GM19025 (cell line): ENCODE measurements around the gene PTH2R.
"Not testable (repeated sequence)": the region's sequence is repeated elsewhere in the genome, so short reads cannot be mapped to it uniquely, and the experiment has no call there.

Source experiments
- ATAC-seq: cut with Tn5 transposase; IDR thresholded peaks from one replicate; pipeline ENCODE4 v1.9.1; 2021; ENCODE audit warnings: mild to moderate bottlenecking, low read depth, moderate library complexity; ENCODE audit not compliant: unreplicated experiment

PTH2R gene

GRCh38 chr2:208386541-208386940 is 20.1 kb upstream of the PTH2R start:
- no peak for ATAC-seq

- no peak for ATAC-seq
These were observed 16.7 kb upstream of the PTH2R start for GRCh38 chr2:208389940-208390339.

DNA sequence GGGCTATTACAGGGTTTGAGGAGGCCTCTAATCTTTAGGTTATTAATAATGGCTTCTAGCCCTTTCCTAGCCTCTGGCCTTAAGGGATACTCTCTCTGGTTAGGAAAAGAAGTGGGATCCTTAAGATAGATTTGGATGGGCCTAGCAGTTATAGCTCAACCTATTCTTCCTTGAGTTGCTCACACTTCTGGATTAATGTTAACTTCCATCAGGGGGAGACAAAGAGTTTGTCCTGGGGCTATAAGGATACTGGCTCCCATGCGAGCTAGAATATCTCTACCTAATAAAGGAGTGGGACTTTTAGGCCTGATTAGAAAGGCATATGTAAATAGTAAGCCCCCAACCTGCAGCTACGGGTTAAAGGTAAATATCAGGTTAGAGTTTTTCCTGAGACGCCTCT is 14.3 kb upstream of the PTH2R start:
- no peak for ATAC-seq

- ATAC-seq, result not testable (repeated sequence)
These were observed 9.8 kb upstream of the PTH2R start for GRCh38 chr2:208396796-208397195.

GRCh38 chr2:208399201-208399600 is 7.4 kb upstream of the PTH2R start:
- no peak for ATAC-seq

GRCh38 chr2:208407667-208408066 is 1.1 kb downstream of the PTH2R start:
- ATAC-seq, result no peak

- no peak for ATAC-seq
These were observed 7.3 kb downstream of the PTH2R start for GRCh38 chr2:208413931-208414330.

GRCh38 chr2:208415255-208415654 is 8.7 kb downstream of the PTH2R start:
- ATAC-seq, result no peak

DNA sequence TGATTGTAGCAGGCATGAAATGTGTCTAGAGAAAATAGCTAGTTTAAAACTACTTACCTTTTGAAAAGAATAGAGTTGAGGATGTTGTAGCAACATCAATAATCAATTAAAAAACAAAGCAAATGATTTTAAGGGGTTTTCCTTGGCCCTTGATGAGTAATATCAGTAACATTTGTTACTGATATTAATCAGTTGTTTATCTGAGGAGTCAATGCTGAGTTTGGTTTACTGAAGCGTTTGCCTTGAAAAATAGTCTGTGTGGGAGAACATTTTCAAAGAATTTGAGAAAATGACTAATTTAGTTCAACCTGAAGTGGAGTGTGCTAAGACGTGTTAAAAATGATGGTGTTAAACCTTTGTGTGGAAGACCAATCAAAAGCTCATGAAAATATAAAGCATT is 9.3 kb downstream of the PTH2R start:
- no peak for ATAC-seq

- no peak for ATAC-seq
These were observed 19.9 kb downstream of the PTH2R start for GRCh38 chr2:208426412-208427045.

DNA sequence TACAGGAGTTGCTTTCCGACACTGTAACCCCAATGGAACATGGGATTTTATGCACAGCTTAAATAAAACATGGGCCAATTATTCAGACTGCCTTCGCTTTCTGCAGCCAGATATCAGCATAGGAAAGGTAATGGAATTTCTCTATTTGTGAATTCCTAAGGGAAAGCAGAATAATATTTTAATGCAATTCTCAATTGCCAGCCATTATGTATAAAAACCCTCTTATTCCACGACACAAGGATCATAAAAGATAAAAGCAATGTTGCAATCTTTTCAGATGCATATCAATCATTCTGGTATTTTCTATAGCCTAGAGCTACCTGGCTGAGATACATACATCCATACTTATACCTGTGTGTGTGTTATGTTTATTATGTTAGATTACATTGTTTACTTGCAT is 31.2 kb downstream of the PTH2R start:
- ATAC-seq, result no peak

GRCh38 chr2:208440716-208441115 is 34.1 kb downstream of the PTH2R start:
- ATAC-seq, result no peak

DNA sequence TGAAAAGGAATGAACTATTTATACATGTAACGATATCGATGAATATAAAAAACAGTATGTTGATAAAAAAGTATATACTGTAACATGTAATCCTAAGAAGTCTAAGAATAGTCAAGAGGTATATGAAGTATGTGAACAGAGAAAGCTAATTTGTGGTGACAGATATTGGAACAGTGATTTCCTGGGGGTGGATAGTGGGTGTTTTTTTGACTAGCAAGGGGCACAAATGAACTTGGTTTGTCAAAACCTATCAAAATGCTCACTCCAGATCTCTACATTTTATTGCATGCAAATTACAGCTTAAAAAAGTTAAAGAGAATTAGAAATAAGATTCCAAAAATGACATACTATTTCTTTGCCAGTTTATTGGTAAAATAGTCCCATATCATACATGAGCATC is 35.4 kb downstream of the PTH2R start:
- ATAC-seq, result no peak

DNA sequence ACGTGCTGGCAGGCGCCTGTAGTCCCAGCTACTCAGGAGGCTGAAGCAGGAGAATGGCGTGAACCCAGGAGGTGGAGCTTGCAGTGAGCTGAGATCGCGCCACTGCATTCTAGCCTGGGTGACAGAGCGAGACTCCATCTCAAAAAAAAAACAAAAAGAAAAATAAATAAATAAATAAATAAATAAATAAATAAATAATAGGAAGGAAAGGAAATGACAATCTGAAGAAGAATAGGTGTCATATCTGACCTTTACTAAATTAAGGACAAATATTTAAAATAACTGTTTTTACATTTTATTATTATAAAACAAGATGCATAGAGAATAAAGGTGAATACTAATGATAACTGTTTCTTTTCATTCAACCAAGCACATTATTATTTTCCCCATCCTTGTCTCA is 40.9 kb downstream of the PTH2R start:
- ATAC-seq, result not testable (repeated sequence)

DNA sequence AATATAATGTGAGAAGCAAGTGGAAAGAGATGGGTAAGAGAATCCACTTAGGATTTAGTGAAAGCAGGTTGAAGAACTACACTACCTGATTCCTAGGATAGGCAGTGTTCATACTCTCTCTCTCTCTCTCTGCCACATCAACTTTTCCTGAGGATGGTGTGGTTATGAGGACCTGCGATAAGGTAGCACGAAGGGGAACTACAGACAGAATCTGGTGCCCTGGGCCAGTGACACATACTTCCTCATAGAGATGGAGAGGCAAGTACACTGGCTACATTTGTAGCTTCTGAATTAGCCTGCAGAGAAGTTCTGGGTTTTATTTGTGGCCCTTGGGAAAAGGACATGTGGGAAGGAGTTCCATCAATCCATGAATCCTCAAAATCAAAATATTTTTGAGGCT is 44.5 kb downstream of the PTH2R start:
- no peak for ATAC-seq

DNA sequence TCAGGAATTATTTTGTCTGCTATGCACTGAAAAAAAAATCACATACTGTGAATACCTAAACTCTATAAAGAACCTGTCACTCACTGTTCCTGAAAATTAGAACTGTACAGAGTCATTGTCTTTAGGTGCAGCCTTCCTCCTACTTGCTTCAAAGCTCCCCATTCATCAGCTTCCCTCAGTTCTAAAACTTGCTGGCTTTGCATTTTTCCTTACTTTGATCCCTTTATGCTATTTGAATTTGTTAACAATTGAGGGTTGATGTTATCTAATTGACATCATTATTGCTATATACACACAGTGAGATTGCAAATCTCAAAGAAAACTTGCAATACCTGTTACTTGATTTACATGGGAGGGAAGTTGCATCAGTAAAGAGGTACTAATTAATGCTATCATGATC is 48.3 kb downstream of the PTH2R start:
- ATAC-seq, result no peak

GRCh38 chr2:208463721-208464120 is 57.1 kb downstream of the PTH2R start:
- ATAC-seq, result no peak

DNA sequence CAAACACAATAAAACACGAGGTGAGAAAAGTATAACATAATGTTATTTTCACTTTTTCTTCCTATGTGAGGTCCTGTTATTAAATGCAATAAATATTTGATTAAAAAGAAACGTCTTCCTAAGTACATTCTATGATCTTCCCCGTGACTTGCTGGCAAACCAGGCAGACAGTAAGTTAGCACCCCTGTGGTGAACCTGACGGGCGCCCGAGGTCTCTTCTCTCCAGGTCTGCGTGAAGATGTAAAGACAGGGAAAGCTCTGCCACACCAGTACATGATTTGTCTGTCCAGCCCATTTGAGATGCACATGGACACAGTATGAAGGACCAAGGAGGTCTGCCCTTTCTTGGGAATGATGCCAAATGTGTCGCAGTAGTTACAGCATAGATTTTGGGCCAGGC is 57.6 kb downstream of the PTH2R start:
- no peak for ATAC-seq

DNA sequence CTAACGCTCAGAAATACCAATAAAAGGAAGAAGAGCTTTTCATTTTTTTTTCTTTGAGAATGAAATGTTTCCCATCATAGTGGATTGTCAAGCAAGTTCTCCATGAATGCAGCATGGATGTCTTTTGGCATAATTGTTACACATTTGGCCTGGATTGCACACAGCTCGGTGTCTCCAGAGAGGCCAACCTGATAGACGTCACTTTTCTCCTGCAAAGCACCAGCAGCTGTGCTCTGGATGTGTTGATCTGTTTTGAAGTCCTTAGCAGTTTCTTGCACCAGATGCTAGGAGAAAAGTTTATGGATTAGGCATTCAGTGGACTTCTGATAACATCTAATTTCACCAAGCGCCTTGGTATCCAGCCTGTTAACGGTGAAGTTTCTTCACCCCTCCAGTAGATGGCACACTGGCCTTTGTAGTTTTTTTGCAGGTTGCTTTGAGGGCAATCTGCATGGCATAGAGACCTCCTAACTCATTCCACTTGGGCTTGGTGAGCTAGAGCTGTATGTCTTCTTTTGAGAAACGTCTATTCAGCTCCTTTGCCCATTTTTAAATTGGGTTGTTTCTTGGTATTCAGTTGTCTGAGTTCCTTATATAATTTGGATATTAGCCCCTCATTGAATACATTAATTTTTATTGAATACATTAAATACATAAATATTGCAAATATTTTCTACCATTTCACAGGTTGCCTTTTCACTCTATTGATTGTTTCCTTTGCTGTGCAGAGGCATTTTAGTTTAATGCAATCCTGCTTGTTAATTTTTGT is 59.7 kb downstream of the PTH2R start:
- ATAC-seq, result peak; percentile 78

DNA sequence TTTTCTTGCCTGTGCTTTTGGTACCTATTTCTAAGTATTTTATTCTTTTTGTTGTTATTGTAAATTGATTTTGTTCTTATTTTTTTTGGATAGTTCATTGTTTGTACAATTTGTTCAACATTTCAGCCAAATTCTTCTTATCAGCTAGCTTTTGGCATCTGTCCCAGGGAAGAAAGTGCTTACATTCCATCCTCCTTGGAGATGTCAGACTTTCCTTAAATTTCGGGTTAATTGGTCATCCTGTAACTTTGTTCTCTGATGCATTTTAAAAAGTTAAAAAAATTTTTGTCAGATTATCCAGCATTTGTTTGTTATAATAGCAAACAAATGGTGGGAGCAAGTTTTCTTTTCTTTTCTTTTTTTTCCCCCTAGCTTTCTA is 60.3 kb downstream of the PTH2R start:
- ATAC-seq, result no peak

DNA sequence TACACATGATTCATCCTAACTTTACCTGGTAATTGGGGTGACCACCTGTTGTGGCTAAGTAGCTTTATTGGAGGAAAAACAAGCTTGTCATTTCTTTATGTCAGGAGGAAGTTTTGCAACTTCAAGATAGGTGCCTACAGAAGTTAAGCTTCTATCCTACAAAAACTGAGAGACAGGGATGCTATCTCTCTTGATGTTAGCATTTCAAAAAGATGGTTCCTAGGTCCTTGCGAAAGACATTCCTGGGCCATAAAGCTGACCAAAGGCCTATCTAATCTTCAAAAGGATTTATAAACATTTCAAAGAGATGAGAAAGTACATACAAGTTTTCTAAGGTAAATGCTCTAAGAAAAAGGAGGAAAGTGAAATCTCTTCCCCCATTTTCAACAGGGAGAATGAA is 61.0 kb downstream of the PTH2R start:
- no peak for ATAC-seq

DNA sequence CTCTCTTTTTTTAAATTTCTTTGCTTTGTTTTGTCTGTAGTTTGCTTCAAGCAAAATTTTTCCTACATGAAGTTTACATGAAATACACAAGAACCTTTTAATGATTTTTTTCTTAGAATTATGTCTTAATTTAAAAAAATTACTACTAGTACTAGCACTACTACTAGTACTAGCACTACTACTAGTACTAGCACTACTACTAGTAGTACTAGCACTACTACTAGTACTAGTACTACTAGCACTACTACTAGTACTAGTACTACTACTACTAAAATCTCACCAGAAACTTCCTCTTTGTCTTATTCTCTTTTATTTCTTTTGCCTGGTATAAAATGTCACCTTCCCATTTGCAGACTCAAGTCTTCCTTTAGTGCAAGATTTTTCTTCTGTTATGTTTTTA is 71.1 kb downstream of the PTH2R start:
- ATAC-seq, result no peak
